Bone marrow (tissue), 2 donors: ENCODE results near the gene WDR55.
"Not testable (repeated sequence)": the region's sequence is repeated elsewhere in the genome, so short reads cannot be mapped to it uniquely, and the experiment has no call there.

Experiments used
- DNase-seq, 2 donors: peaks; one replicate each; lab custom pipeline; 2025; lab: John Stamatoyannopoulos, UW

The WDR55 gene

DNA sequence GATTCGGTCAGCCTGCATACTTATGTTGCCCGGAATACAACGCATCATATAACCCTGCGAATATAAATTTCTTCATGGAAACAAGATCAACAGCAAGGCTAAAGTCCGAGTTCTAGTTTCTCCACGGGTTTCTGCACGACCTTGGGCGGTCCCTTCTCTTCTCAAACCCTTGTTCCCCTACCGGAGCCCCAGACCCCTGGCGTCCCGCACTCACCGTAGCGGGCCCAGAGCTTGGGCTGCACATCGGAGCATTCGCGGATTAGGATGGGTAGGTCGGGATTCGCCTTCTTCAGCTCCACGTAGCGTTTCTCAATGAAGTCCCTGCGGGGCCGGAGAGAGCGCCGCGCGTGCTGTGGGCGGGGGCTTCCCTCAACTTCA is 17.7 kb upstream of the WDR55 start:
- DNase-seq = no peak

DNA sequence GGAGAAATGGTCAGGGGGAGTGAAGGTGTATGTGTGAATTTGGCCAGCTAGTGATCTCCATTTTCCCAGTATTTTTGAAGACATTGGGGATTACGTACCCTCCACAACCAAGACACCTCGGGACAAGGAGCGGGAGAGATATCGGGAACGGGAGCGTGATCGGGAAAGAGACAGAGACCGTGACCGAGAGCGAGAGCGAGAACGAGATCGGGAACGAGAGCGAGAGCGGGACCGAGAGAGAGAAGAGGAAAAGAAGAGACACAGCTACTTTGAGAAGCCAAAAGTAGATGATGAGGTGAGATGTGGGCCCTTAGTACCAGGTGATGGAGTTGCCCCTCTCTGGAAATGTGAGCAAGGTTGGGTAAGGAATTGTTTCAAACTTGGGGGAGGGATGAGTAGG is 5.8 kb upstream of the WDR55 start:
- no peak for DNase-seq

DNA sequence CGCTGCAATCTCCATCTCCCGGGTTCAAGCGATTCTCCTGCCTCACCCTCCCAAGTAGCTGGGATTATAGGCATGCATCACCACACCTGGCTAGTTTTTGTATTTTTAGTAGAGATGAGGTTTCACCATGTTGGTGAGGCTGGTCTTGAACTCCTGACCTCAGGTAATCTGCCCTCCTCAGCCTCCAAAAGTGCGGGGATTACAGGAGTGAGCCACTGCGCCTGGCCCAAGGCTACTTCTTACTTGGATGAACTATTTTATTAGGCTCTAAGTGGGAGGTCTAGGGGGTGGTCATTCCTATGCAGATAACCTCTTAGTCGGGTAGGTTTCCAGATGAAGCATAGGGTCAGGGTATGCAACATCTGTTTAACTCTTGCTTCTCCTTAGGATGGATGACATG is 4.3 kb upstream of the WDR55 start:
- not testable (repeated sequence) for DNase-seq

DNA sequence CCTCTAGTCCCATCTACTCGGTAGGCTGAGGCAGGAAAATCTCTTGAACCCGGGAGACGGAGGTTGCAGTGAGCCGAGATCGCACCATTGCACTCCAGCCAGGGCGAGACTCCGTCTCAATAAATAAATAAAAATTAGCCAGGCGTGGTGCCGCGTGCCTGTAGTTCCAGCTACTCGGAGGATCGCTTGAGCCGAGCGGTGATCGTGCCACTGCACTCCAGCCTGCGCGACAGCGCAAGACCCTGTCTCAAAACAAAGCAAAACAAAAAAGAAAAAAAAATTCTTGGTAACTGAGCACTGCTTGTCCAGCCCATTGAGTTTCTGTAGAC is 710 bp upstream of the WDR55 start:
- no peak for DNase-seq

DNA sequence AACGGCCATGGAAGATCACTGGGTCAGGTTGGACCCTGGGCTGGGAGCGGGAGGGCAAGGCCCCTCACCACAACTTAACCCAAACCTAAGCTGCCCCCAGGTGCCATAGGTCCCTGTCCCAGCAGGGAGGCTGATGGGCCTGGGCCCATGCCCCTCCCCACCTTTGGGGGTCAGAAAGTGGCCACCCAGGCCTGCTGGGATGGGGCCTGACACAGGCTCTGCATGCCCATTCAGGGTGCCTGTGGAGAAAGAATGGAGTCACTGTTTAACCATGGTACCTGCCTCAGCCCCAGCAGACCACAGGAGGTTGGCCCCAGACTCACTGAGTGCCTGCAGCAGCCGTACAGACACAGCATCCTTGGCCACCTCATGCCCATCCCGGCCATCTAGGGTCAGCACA is 6.3 kb downstream of the WDR55 start:
- not testable (repeated sequence) for DNase-seq

DNA sequence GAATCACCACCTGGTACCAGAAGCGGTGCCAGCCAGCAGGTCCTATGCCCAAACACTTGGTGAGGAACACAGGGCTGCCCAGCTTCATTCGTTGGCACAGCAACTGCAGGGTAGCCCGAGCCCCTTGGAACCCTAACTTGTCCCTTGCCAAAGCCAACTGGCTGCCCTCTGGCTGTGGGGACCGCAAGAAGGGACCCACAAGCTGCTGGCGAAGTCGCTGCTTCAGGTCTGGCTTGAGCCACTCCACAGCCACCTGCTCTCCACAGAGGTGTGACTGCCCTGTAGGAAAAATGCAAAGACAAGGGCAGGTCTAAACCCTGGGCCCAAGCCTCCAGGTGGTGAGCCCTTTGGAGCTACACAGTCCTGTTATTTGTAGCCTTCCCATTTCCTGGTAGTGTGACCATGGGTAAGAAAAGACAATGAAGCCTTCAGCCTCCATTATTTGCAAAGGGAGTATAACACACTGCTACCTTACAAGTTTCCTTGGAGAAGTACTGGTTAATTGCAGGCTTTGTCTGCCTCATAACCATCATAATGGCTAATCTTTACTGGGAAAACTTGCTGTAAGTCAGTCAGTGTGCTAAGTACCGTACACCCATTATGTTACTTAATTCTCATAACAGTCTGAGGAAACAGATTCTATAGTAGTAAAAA is 6.9 kb downstream of the WDR55 start:
- no peak for DNase-seq

DNA sequence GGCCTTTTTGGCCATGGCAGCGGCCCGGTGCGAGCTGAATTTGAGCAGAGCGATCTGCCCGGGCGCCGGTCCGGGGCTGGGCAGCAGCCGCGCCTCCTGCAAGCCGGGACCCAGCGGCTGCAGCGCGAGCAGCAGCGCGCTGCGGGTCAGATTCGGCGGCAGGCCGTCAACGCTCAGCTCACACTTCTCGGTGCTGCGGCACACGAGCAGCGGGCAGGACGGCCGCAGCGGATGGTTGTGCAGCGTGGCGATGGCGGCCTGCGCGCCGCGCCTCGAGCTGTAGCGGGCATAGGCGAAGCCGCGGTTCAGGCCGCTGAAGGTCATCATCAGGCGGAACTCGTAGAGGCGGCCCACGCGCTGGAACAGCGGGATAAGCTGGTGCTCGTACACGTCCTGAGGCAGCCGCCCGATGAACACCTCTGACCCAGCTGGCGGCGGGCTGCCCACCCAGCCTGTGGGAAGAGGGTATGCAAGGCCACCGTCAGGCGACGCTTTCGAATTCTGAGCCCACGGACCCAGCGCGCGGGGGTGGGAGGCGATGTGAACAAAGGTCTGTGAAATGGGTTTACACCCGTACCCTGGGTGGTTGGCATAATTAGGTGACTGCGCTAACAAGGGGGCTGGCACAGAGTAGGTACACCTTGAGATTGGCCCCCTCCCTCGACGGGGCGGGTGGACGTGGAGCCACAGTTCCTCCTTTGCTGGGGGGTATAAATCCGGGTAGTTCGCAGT is 7.9 kb downstream of the WDR55 start:
- no peak for DNase-seq

DNA sequence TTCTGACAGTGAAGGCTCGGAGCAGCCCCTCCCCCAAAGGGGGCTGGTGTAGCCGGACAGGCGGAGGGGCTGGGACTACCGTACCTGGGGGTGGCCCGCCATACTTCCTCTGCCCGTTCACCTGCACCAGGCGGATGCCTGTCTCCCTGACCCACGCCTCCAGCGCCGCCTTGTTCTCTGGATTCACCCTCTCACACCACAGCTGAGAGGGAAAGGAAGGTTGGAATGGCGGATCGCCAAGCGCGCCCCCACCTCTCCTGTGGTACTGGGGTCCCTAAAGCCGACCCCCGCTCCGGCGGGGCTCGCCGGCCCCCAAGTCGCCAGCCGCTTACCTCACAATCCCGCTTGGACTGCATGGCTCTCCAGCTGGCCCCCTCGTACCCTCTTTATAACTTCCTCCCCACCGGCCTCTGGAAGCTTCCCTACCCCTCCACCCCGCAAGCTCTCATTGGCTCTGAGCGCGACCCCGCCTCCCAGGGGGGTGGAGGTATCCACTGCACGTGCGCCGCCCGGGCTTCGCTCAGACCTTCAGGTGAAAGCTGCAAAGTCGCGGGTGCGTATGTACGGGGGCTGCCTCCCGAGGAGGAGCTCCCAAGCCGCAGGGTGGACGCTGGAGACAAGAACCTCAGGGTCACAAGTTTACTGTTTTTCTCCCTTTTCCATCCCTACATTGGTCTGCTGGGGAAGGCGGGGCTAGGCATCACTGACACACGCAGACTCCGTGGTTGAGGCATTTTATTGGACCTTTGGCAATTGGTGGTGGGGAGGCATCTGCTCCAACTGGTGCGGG is 8.7 kb downstream of the WDR55 start, which contains the start of gene DND1:
Gene DND1, minus strand, starts transcription at position 390 of the 790 bp plus-strand sequence. Its CDS starts 34 bp downstream, at position 356.
- no peak for DNase-seq

DNA sequence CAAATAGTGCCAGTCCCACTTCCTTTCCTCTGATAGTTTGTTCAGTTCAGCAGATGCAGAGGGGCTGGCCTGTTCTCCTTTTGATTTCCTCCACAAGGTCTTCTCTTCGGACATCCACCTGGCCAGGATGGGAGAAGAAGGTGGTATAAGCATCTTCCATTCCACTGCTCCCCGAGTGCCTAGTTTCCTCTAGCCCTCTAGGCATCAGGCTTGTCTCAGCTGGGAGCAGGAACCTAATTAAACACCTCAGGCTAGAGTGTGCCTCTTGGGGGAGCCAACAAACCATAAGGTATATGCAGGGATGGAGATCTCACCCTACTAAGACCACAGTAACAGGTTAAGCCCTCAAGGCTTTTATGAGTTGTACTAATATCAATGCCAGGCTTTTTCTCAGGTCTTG is 9.5 kb downstream of the WDR55 start:
- no peak for DNase-seq

DNA sequence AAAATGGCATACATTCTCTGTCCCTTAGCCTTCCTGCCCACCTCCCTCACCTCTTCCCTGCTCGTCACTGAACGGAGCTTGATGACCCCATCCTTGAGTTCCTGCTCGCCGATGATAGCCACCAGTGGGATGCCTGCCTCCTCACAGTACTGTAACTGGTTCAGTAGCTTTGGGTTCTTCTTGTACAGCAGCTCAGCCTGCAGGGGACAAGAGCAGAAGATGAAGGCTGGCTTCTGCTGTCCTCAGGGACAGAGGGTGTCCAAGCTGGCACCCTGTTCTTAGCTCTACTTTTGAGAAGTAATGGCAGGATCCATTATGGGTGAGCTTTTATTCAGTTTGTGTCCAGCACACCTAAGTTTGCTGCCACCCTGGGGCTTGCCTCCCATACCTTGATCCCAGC is 9.9 kb downstream of the WDR55 start:
- DNase-seq = no peak

DNA sequence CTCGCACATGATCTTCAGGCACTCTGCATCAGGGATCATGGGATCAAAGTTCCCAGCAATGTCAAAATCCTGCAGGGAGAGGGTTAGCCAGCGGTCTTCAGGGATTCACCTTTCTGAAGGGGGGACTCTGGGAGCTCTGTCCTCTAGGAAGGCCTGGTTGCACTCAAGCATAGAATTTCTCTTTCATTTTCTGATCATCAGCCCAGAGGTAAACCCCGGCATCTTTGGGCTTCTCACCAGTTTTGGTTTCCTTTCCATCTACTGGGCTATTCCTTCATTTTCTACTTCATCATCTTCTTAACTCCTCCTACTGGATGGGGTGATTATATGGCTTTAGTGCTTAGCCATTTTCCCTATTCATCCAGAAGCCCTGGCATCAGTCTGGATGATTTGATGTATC is 13.2 kb downstream of the WDR55 start:
- no peak for DNase-seq

DNA sequence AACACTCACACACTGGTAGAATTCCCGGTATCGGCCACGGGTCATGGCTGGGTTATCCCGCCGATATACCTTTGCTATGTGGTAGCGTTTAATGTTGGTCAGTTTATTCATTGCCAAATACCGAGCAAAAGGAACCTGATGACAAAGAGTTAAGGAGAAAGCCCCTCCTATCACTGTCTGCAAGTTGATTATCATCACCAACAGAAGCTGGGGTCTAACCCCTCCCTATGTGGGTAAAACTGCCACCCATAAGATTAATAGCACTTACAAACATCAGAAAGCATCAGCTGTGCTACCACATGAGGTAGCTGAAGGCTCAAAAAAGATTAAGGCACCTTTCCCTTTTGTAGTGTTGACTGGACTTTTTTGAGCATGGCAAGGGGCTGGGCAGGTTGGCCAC is 14.3 kb downstream of the WDR55 start:
- DNase-seq = no peak

DNA sequence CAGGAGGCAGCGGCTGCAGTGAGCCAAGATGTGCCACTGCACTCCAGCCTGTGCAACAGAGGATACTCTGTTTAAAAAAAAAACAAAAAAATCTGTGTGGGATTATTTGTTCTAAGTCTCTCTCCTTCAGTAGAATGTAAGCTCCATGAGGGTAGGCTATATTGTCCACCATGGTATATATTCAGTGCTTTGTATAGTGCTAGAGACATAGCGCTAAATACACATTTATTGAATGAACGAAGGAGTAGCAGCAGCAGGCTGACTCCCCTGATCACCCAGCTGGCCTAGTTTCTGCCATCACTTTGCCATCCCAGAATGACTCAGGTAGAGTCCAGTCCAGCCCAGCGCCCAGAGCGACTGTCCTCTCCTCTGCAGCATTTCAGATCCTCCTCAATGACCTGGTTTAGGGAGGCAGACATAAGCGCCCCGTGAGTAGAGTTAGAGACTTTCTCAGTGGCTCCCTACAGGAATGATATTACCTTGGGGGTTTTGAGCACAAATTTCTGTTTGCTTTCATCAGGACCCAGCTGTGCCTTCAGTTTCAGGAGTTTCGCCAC is 25.8 kb downstream of the WDR55 start:
- DNase-seq = no peak

DNA sequence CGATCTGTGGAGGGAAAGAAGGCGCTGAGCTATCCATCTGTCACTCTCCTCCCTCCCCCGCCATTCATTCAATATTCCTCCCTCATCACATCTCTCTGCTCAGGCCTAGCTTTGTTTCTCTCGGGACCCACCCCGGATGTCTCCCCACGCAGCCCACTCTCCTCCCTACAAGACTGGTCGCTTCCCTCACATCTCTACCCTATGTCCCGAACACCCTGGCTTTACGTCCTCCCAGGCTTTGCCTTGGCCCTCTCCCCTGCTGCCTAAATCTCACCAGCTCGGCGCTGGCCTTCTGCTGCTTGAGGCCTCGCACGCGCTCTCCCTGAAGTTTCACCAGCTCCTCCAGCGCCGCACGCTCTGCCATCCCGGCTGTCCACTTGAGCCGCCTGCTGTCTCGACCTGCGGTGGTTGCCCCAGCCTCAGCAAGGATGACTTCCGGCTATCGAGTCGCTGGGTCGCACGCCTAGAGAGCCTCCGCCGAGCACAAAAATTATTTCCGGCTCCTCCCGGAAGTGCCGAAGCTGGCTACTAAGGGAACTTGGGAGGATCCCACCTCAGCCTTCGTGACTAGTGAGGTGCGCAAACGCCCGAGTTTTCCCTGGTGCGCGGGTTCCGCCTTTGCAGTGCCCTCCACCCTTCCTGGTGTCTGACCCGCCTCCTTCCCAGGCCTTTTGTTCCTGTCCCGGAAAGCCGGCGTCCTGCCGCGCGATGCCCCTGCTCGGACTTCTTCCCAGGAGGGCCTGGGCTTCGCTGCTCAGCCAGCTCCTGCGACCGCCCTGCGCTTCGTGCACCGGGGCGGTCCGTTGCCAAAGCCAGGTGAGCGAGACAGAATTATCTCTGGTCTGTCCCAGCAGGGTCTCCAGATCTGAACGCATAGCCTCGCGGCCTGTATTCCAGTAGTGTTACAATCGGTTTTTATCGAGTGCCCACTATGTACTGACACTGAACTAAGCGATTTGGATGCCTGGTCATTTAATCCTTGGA is 26.5 kb downstream of the WDR55 start, which contains the start of the genes HARS1 and HARS2:
Gene HARS1, minus strand, starts transcription at position 430 of the 984 bp plus-strand sequence. Its CDS starts 66 bp downstream, at position 364.
Gene HARS2, plus strand, starts transcription at position 515 of the 984 bp plus-strand sequence. Its CDS starts 194 bp downstream, at position 709.
- peak; percentile 72 to 77 for DNase-seq

DNA sequence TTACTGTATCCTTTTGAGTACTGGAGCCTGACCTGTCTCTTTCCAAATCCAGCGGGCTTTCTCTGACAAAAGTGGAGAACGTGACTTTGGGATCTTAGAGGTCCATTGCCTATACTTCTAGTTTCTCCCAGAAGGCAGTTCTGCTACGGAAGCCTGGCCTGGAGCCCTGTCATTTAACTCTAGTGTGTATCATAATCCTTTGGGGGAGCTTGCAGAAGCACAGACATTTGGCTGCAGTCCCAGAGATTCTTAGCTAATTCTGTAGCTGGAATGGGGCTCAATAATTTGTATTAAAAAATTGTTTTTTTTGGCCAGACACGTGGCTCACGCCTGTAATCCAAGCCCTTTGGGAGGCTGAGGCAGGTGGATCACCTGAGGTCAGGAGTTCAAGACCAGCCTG is 29.6 kb downstream of the WDR55 start:
- no peak for DNase-seq

DNA sequence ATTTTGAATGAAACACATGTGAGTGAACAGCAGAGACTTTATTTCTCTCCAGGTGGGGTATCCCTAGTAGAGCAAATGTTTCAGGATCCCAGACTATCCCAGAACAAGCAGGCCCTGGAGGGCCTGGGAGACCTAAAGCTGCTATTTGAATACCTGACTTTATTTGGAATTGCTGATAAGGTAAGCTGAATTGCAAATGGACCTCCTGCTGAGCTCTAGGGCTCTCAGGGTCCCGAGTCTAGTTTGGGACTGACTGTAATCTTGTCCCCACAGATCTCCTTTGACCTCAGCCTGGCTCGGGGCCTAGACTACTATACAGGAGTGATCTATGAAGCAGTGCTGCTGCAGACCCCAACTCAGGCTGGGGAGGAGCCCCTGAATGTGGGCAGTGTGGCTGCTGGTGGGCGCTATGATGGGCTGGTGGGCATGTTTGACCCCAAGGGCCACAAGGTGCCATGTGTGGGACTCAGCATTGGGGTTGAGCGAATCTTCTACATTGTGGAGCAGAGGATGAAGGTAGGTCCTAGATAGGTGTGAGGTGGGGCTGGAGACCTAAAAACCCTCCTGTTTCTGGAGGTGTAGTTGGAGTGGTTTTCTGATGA is 32.3 kb downstream of the WDR55 start:
- DNase-seq = no peak

DNA sequence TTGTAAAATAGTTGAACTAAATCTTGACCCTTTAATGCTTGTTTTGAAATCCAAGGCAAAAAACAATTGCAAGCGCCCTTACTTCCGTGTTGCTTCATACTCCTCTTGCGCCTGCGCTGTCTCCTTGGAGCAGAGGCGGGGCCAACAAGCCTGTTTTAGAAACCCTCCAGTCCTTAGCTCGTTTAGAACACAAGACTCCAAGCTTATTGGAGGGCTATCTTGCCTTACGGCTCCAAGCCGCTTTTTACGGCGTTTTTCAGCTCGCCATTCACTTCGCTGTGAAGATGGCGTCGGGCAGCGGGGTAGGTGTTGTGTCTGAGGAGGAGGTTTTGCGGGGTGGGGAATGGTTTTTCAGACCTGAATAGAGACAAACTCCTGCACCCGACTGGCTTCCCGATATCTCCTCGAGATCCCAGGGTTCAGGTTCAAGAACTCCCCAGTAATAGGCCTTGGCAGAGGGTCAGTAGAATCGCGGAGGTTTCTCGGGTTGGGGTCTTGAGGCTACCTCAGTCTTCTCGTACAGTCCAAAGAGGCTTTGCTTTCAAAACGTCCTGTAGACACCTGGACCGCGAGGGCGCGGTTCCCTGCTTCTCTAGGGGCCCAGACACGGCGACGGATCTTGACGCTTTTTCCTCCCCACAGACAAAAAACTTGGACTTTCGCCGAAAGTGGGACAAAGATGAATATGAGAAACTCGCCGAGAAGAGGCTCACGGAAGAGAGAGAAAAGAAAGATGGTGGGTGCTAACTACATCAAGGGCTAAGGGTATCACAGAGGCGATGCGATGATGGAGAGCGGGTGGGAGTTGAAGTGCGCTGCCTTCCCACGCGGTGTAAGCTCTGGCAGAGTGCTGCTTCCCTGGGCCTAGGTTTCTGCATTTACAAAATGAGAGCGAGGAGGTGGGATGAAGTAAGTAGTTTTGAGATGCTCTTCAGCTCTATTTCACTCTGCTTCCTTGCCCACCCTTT is 35.8 kb downstream of the WDR55 start, which contains the start of gene ZMAT2:
Gene ZMAT2, plus strand, starts transcription at position 271 of the 968 bp plus-strand sequence. Its CDS starts 14 bp downstream, at position 285.
- DNase-seq = peak; percentile 59 to 96

DNA sequence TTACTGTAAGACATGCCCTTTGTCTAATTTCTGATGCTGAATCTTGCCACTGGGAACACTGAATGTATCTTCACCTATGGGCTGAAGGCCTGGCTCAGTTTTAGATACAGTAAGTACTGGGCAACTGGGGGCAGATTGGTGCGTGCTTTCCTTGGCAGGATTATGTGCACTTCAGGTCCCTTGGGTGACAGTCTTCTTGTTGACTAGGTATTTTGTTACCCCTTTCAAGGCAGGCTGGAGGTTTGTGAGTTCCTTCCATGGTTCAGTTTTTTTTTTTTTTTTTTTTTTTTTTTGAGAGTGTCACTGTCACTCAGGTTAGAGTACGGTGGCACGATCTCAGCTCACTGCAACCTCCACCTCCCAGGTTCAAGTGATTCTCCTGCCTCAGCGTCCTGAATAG is 43.1 kb downstream of the WDR55 start:
- DNase-seq = no peak

DNA sequence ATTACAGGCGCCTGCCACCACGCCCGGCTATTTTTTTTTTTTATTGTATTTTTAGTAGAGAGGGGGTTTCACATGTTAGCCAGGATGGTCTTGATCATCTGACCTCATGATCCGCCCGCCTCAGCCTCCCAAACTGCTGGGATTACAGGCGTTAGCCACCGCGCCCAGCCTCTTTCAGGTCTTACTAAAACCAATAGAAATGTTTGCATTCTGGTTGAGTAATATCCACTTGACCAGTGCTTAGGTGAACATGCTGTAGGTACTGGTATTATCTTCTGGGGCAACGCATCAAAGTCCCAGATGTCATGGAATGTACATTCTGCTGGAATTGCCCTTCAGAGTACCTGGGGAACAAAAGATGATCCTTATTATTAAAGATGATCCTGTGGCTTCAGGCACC is 44.1 kb downstream of the WDR55 start:
- DNase-seq = not testable (repeated sequence)
